GM23338 (cell line): Measurements from ENCODE around the gene KCNH4. TPM values are rescaled to one million over a fixed set of nuclear protein-coding genes. Genes with fewer than 3 reads are reported as not detected.

ENCODE experiments used
- ATAC-seq: fragments of 200-7000 bp; cut with Tn5 transposase; 3 replicates; pipeline ENCODE4 v1.9.1; 2020
- DNase-seq: peaks from one replicate; pipeline ENCODE4 v3.0.0-alpha.2; 2015; ENCODE audit warnings: low spot score
- H2AFZ ChIP-seq: fragments of 200-600 bp; sonication (generic); 2 replicates; pipeline ENCODE4 v1.8.0; 2016; ENCODE audit warnings: antibody characterized with exemption, mild to moderate bottlenecking, moderate library complexity
- H3F3A ChIP-seq: fragments of 200-600 bp; sonication (generic); replicated peaks from 2 replicates; pipeline ENCODE4 v1.8.0; 2017; ENCODE audit warnings: antibody characterized with exemption, mixed run types, low read depth
- H3K27ac ChIP-seq: fragments of 200-600 bp; sonication (generic); 2 replicates; pipeline ENCODE4 v1.6.1; 2016; ENCODE audit warnings: low read depth
- H3K27me3 ChIP-seq: fragments of 200-600 bp; sonication (generic); 2 replicates; pipeline ENCODE4 v1.8.0; 2016; ENCODE audit warnings: mild to moderate bottlenecking, mixed run types, moderate library complexity; ENCODE audit not compliant: insufficient read depth
- H3K36me3 ChIP-seq: fragments of 200-600 bp; sonication (generic); 2 replicates; pipeline ENCODE4 v1.8.0; 2016; ENCODE audit warnings: mild to moderate bottlenecking; ENCODE audit not compliant: insufficient read depth
- H3K4me1 ChIP-seq: fragments of 200-600 bp; sonication (generic); 2 replicates; pipeline ENCODE4 v1.8.0; 2016; ENCODE audit warnings: mild to moderate bottlenecking, moderate library complexity; ENCODE audit not compliant: insufficient read depth
- H3K4me2 ChIP-seq: fragments of 200-600 bp; sonication (generic); 2 replicates; pipeline ENCODE4 v1.7.1; 2017; ENCODE audit warnings: mixed run types
- H3K4me3 ChIP-seq: fragments of 200-600 bp; sonication (generic); 2 replicates; pipeline ENCODE4 v1.6.1; 2016; ENCODE audit warnings: mixed run types
- H3K79me2 ChIP-seq: fragments of 200-600 bp; sonication (generic); replicated peaks from 2 replicates; pipeline ENCODE4 v1.8.0; 2017; ENCODE audit warnings: mild to moderate bottlenecking; ENCODE audit not compliant: insufficient read depth
- H3K9me2 ChIP-seq: fragments of 200-600 bp; sonication (generic); 2 replicates; pipeline ENCODE4 v1.8.0; 2017; ENCODE audit not compliant: insufficient read depth
- H4K20me1 ChIP-seq: fragments of 200-600 bp; sonication (generic); replicated peaks from 2 replicates; pipeline ENCODE4 v1.8.0; 2017; ENCODE audit warnings: mild to moderate bottlenecking; ENCODE audit not compliant: insufficient read depth
- H3K27ac Mint-ChIP-seq: 2 replicates; pipeline ENCODE4 v1.8.0; 2020; ENCODE audit warnings: inconsistent platforms, mild to moderate bottlenecking, moderate library complexity, mixed read lengths
- H3K27me3 Mint-ChIP-seq: 3 replicates; pipeline ENCODE4 v1.8.0; 2022; ENCODE audit warnings: low read depth, mild to moderate bottlenecking, moderate library complexity, mixed read lengths, inconsistent platforms; ENCODE audit not compliant: insufficient read depth, poor library complexity
- H3K36me3 Mint-ChIP-seq: 3 replicates; pipeline ENCODE4 v1.8.0; 2021; ENCODE audit warnings: low read depth, mild to moderate bottlenecking, inconsistent platforms, moderate library complexity, mixed read lengths
- H3K4me1 Mint-ChIP-seq: 3 replicates; pipeline ENCODE4 v1.8.0; 2020; ENCODE audit warnings: mild to moderate bottlenecking, inconsistent platforms, mixed read lengths
- H3K4me3 Mint-ChIP-seq: 3 replicates; pipeline ENCODE4 v1.8.0; 2021; ENCODE audit warnings: moderate library complexity, mild to moderate bottlenecking, inconsistent platforms, mixed read lengths
- H3K9me3 Mint-ChIP-seq: 3 replicates; pipeline ENCODE4 v1.8.0; 2020; ENCODE audit warnings: moderate library complexity, mild to moderate bottlenecking, inconsistent platforms, mixed read lengths
- CREB1 ChIP-seq: fragments of 250-450 bp; sonication (Bioruptor Pico); IDR thresholded peaks from 2 replicates; pipeline ENCODE4 v1.5.0; 2020; ENCODE audit warnings: low read depth, mild to moderate bottlenecking, moderate library complexity
- CTCF ChIP-seq, 2 experiments: fragments of 200-600 bp in 1 of 2; sonication (generic) in 1 of 2; conservative IDR thresholded peaks; 2 replicates each; pipeline versions ENCODE4 v1.5.1 to v1.6.1; 2016 to 2017; ENCODE audit warnings: antibody characterized with exemption in 2 of 2, low read depth in 2 of 2, mild to moderate bottlenecking in 2 of 2, moderate library complexity in 1 of 2
- ETS1 ChIP-seq: IDR thresholded peaks from 2 replicates; pipeline ENCODE4 v1.6.1; 2016; ENCODE audit warnings: antibody characterized with exemption
- EZH2 ChIP-seq: fragments of 200-600 bp; sonication (generic); IDR thresholded peaks from one replicate; pipeline ENCODE4 v1.8.0; 2017; ENCODE audit warnings: antibody characterized with exemption, mild to moderate bottlenecking, low read depth; ENCODE audit not compliant: unreplicated experiment
- JUNB ChIP-seq: IDR thresholded peaks from one replicate; pipeline ENCODE4 v1.6.1; 2016; ENCODE audit warnings: antibody characterized with exemption; ENCODE audit not compliant: unreplicated experiment
- POLR2AphosphoS5 ChIP-seq: IDR thresholded peaks from 2 replicates; pipeline ENCODE4 v1.6.1; 2016; ENCODE audit warnings: antibody characterized with exemption, low read depth
- REST ChIP-seq: IDR thresholded peaks from one replicate; pipeline ENCODE4 v1.6.1; 2018; ENCODE audit warnings: antibody characterized with exemption; ENCODE audit not compliant: unreplicated experiment
- ZNF331 ChIP-seq: fragments of 250-450 bp; sonication (Bioruptor Pico); IDR thresholded peaks from 2 replicates; pipeline ENCODE4 v1.5.0; 2020; ENCODE audit warnings: low read depth, mild to moderate bottlenecking, moderate library complexity
- polyA plus RNA-seq: library from polyadenylated mRNA; unstranded; fragments of >200 nt; fragmentation: Nextera tagmentation; extraction: Ambion mirVana; gene quantifications from 2 replicates; pipeline ENCODE4 v1.2.1, GENCODE V29; 2016
- total RNA-seq: library from RNA; depleted of rRNA; stranded (reverse); fragments of >200 nt; shearing (Covaris generic); gene quantifications from 2 replicates; pipeline ENCODE4 v1.2.3, GENCODE V29; 2014

The KCNH4 gene
- total and polyA plus RNA-seq, 2 experiments from 2014 or later = 0.08 to 0.49 TPM

GRCh38 chr17:42119301-42119700 is 61.6 kb downstream of the KCNH4 start (continued):
- TF ChIP-seq EZH2 (no peak), CTCF (conservative IDR thresholded peaks at IDR 0.05; ENCODE audit: low read depth in 2 of 2) (no peak), CREB1 (CRISPR knock-in tag) (no peak)

- Histone ChIP-seq H3K79me2 (no peaks in the 10 kb centered on the region), H3K36me3 (no peaks in the 10 kb centered on the region), H3K4me3 (no peak overlapping the region), H3F3A (peaks cover 12% of the 10 kb centered on the region; the same call in 1 of the 2 replicates), H3K27me3 (no peaks in the 10 kb centered on the region), H4K20me1 (0 out of 2 replicates have a peak, but pooled peaks cover 5% of the 10 kb centered on the region), H3K27ac (no peak overlapping the region), H3K4me1 (peaks cover 19% of the 10 kb centered on the region; the same call in 1 of the 2 replicates), H2AFZ (no peak overlapping the region), H3K9me2 (no peaks in the 10 kb centered on the region), H3K4me2 (no peak overlapping the region)
- DNase-seq (peak; percentile 76), ATAC-seq (no peak)
- Mint-ChIP-seq H3K9me3 (no peaks in the 10 kb centered on the region; the same call in 2 of the 3 replicates), H3K4me1 (peaks cover 25% of the 10 kb centered on the region), H3K27me3 (peaks cover 25% of the 10 kb centered on the region), H3K4me3 (peak overlapping the region; percentile 25; the same call in 2 of the 3 replicates), H3K27ac (no peak overlapping the region), H3K36me3 (peaks cover 32% of the 10 kb centered on the region)
- peak; percentile 65 to 78 for TF ChIP-seq CTCF (conservative IDR thresholded peaks at IDR 0.05; ENCODE audit: low read depth in 2 of 2)
- TF ChIP-seq POLR2AphosphoS5 = no peak
These were observed 62.4 kb downstream of the KCNH4 start for GRCh38 chr17:42118545-42118944.

GRCh38 chr17:42118126-42118510 is 62.8 kb downstream of the KCNH4 start:
- no peaks in the 10 kb centered on the region for H3K79me2 ChIP-seq
- Mint-ChIP-seq H3K36me3 (peaks cover 32% of the 10 kb centered on the region), H3K27me3 (peaks cover 22% of the 10 kb centered on the region), H3K4me3 (no peak overlapping the region), H3K4me1 (peaks cover 23% of the 10 kb centered on the region), H3K9me3 (no peaks in the 10 kb centered on the region; the same call in 2 of the 3 replicates), H3K27ac (no peak overlapping the region)
- DNase-seq = no peak
- no peaks in the 10 kb centered on the region; the same call in 1 of the 2 replicates for H3K36me3 ChIP-seq
- no peaks in the 10 kb centered on the region for H3K9me2 ChIP-seq
- peaks cover 10% of the 10 kb centered on the region; the same call in 1 of the 2 replicates for H3F3A ChIP-seq
- no peak overlapping the region for H3K4me2 ChIP-seq
- H2AFZ ChIP-seq = no peak overlapping the region
- H3K27me3 ChIP-seq = no peaks in the 10 kb centered on the region
- H3K27ac ChIP-seq = no peak overlapping the region
- peaks cover 17% of the 10 kb centered on the region; the same call in 1 of the 2 replicates for H3K4me1 ChIP-seq
- ATAC-seq = no peak
- H3K4me3 ChIP-seq = no peak overlapping the region
- H4K20me1 ChIP-seq = 0 out of 2 replicates have a peak, but pooled peaks cover 5% of the 10 kb centered on the region
- TF ChIP-seq CREB1 (CRISPR knock-in tag) (no peak), POLR2AphosphoS5 (no peak), REST (no peak), JUNB (no peak), ETS1 (no peak), CTCF (conservative IDR thresholded peaks at IDR 0.05; ENCODE audit: low read depth in 2 of 2) (no peak), ZNF331 (CRISPR knock-in tag) (no peak)
